Activated CD4-positive, alpha-beta T cell treated with anti-CD3 and anti-CD28 coated beads, Interleukin-2, amount 50 U/mL, for 4 hours (primary cell): ENCODE results near the gene ZNF648.
"Not testable (repeated sequence)": the region's sequence is repeated elsewhere in the genome, so short reads cannot be mapped to it uniquely, and the experiment has no call there.

Source experiments
- DNase-seq, 2 experiments: peaks; one replicate each; pipeline ENCODE4 v3.0.0-alpha.2; 2020

Gene ZNF648, protein sequence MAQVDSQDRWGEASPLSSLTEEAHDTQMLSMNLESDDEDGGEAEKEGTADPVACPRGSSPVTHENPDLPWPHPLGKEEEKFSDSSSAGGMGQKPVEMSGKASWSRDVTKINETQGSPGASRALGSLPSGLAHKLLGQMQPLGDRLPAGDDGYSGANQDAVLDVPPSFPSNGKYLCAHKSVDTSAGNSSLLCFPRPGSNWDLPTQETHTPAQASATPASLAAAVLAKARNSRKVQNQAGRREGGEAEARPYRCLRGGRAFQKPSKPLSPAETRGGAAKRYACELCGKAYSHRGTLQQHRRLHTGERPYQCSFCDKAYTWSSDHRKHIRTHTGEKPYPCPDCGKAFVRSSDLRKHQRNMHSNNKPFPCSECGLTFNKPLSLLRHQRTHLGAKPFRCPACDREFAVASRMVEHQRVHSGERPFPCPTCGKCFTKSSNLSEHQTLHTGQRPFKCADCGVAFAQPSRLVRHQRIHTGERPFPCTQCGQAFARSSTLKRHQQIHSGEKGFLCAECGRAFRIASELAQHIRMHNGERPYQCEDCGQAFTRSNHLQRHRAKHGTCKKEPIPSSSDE

DNA sequence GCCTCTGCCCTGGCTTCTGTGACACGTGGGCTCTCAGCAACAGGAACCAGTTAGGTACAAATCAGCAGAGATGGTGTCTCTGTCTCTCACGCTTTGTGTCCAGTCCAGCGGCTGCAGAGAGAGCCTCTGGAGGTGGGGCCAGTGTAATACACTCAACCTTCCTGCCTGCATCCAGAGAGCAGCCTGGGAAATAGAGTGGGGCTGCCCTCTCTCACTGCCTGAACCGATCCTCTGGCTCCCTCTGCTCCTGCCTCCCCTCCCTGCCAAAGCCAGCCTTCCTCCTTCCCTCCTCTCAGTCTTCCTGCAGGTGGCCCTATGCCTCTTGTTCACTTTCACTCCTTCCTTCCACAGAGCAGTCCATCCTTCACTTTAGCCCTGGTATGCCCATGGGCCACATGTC, at the start of gene ZNF648:
Gene ZNF648, minus strand, starts transcription at position 119 of the 400 bp plus-strand sequence. CDS start 3,702 bp downstream, outside the sequence.
- DNase-seq = no peak

DNA sequence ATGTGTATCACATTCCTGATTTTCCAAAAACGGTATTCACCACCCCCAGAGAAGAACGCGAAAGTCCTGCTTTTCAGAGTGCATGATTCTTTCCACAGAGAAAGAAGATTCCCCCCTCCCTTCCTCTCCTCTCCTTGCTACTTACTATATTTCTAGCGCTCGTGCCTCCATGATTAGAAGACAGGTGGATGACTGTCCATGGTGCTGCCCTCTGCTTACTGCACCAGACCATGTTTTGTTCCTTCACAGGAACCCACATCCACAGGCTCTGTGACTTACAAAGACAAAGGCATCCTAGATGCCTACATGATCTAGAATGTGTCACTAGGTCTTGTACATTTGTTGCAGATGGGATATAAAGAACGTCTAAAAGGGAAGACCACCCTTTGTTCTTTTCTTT, 49.1 kb upstream of the ZNF648 start:
- no peak for DNase-seq

GRCh38 chr1:182109771-182110170, 48.3 kb upstream of the ZNF648 start:
- no peak for DNase-seq

GRCh38 chr1:182107209-182107608, 45.7 kb upstream of the ZNF648 start:
- DNase-seq = no peak

- DNase-seq = no peak
Observed at GRCh38 chr1:182102043-182102416, 40.5 kb upstream of the ZNF648 start.

DNA sequence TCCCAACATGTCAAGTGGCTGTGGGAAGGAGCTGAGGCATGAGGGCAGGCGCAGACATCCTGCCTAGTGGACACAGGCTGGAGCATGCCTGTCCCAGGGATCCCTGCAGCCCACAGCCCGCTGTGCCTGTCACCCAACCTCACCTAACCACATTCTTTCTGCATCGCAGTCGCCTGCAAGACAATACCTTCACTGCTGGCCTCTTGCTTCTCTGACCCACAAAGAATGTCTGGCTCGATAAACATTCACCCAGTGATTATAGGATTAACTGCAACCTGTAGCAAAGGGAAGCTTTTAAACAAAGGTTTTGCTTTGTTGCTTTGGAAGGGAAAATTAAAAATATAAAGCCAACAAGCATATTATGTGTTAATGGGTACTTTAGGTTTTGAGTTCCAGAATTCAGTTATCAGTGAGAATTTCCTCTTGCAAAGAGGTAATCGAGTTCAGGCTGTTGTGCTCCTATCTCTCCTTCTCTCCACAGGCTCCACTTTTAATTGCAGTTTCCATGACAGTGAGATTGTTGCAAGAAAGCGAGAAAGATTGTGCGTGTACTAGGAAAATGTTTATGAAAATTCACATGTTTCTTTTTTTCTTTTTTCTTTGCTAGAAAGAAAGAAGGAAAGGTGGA, 40.0 kb upstream of the ZNF648 start:
- no peak for DNase-seq

DNA sequence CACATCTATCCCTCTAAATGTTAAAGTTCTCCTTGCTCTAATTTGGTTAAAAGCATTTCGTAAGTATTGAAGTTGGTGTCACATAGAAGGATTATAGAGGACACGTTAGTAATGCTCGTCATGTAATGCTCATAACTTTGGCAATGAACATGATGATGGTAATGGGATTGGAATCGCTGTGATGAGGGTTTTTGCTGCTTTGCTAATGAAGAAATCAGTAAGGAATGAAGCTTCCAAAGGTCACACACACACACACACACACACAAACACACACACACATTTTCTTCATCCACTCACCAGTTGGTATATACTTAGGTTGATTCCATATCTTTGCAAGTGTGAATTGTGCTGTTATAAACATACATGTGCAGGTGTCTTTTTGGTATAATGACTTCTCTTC, 36.8 kb upstream of the ZNF648 start:
- no peak for DNase-seq

GRCh38 chr1:182095946-182096345, 34.4 kb upstream of the ZNF648 start:
- no peak for DNase-seq

- not testable (repeated sequence) for DNase-seq
Observed at GRCh38 chr1:182094514-182095005, 33.0 kb upstream of the ZNF648 start.

- no peak for DNase-seq
Observed at GRCh38 chr1:182093781-182094180, 32.3 kb upstream of the ZNF648 start.

DNA sequence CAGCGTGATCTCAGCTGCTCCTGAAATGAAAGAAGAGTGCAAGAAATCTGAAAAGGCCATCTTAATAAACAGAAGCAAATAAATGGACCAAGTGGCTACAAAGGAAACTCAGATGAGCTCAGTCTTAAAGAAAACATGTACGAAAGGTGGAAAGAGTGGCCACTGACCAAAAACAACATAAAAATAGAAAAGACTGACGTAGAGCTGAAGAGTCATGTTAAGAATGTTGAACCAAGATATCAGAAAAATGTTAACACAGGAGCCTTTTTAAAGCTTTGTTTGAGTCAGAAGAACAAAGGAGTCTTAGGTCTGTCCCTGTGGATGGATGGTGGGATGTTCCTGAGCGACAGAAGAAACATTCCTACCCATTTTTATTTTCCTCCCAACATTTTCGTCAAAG, 30.8 kb upstream of the ZNF648 start:
- no peak for DNase-seq

- DNase-seq = no peak
Observed at GRCh38 chr1:182091083-182091482, 29.6 kb upstream of the ZNF648 start.

DNA sequence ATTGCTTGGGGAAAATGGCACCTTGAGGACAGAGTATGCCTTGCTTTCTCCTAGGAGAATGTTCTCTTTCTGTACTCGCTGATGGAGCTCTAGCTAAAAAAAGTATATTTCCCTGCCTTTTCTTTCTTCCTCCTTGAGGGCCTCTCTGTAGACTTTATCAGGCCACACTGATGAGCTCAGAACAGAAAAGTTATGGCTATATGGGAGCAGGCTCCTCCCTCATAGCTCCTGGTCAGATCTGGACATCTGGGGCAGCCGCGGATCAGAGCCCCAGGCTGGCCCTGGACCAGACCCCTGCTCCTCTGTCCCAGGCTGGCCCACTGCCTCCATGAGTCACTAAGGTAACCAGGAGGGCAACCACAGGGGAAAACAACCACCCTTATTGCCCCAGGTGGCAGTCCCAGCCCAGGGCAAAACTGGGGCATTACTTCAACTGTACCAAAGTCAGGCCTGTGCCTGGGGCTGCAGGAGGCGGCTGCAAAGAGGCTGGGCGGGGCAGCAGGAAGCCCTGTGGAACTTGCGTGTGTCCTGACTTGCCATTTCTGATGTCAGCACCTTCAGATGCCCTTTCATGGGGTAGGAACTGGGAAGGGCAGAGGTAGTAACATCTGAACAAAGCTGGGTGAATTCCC, 26.3 kb upstream of the ZNF648 start:
- DNase-seq = no peak

GRCh38 chr1:182087304-182087703, 25.8 kb upstream of the ZNF648 start:
- no peak for DNase-seq

- no peak for DNase-seq
Observed at GRCh38 chr1:182086620-182087019, 25.1 kb upstream of the ZNF648 start.

- no peak for DNase-seq
Observed at GRCh38 chr1:182086136-182086535, 24.6 kb upstream of the ZNF648 start.

DNA sequence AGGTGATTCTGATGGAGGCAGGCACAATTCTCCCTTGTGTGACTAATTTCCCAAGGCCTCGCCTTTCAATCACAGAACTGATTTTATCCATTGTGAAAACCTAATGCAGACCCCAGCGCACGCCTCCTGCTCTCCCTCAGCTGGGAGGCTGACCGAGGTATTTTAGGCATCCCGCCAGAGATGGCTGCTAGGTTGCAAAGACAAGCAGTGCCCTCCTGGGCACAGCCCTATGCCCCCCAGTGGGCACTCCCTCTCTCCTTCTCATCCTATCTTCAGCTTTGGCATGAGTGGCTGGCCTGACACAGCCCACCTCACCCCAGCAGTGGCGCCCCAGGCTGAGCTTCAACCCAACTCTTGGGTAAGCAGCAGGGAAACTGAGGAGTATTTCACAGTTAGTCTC, 24.2 kb upstream of the ZNF648 start:
- no peak for DNase-seq

GRCh38 chr1:182084487-182085316, 23.2 kb upstream of the ZNF648 start:
- peak; percentile 72 to 77 for DNase-seq

DNA sequence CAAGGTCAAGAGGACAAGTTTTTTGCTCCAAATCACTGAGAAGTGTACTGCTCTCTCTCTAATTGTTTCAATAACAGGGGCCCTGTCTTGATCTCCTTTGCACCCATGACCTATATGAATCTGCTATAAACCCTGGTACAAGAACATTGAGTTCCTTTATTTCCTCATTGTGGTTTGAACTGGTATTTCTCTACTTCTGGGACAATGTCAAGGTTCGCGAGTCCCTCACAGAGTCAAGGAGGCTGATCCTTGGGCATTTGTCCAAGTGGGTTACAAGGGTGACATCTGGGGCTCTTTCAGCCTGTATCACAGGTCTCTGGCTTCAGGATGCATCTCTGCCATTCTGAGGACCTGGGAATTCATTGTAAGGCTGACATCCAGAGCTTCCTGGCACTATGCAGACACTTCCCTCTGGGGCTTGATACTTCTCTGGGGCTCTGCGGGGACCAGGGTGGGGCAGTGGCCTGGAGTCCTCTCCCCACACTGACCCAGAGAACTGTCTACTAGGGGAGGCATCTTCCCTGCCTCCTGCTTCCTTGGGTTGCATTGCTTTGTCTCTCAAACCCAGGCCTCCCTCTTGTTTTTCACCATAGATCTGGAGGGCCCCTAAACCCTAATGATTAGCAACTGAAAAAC, 22.5 kb upstream of the ZNF648 start:
- DNase-seq = no peak

DNA sequence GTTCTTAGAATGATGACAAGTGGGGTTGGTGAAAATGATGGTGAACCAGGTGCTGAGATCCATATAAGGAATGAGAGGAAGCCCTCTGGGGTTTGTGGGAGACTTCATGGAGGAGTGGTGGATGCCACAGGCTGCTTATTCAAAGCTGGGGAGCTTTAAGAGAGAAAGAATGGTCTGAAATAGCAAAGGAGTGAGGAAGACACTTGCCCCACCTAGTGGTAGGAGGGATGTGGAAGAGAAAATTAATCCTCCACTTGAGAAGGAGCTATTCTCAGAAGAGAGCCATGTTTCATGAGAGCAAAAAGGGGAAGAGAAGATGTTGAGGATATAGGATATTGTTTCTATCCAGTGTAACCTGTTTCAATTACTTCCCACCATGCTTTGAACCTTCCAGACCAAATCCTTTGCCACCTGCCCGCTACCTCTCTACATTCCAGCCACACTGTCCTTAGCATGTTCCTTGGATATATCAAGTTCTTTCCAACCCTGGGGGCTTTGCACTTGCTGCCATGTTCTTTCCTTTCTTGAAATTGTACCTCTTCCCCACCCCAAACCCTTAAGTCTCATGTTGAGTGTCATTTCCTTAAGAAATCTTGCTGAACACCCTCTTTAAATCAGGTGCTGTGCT, 19.6 kb upstream of the ZNF648 start:
- DNase-seq = no peak

DNA sequence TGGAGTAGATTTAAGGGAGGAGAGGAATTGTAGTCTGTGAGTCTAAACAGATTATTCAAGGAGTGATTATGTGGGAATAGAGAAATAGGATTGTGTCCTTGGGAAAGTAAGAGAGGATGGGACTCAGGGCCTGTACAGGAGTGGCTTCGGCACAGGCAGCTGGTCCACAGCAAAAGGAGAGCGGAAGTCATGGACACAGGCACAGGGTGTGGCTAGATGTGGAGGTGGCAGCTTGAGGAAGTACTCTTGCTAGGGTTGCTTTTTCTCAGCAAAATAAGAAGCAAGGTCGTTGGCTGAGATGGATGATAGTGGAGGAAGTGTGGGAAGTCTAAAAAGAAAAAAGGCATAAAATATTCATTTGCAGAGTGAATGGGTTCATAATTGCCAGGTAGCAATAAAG, 18.5 kb upstream of the ZNF648 start:
- DNase-seq = no peak

GRCh38 chr1:182071924-182072323, 10.4 kb upstream of the ZNF648 start:
- DNase-seq = no peak
